SH-SY5Y (cell line): ENCODE results near the gene B4GALT6.

Experiments
- GATA2 ChIP-seq: IDR thresholded peaks from 2 replicates; pipeline ENCODE4 v1.6.1; 2011; ENCODE audit warnings: mild to moderate bottlenecking, low read depth, low read length
- GATA3 ChIP-seq: IDR thresholded peaks from 2 replicates; pipeline ENCODE4 v1.6.1; 2011; ENCODE audit warnings: low read depth, mild to moderate bottlenecking, low read length, moderate library complexity

DNA sequence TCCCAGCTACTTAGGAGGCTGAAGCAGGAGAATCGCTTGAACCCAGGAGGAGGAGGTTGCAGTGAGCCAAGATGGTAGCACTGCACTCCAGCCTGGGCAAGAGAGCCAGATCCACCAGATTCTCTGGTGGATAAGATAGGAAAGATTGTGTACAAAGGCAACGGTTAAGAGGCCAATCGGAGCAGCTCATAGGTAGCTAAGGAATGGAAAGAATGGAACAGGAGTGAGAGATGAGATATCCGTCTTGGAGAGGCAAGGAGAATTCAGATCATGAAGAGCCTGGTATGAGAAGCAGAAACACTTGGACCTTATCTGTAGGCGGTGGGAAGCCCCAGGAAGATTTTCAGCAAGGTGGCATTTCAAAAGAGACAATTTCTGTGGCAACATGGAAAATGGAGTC is 65.6 kb downstream of the B4GALT6 start:
- TF ChIP-seq GATA2 (no peak), GATA3 (no peak)
